Neutrophil (primary cell): ENCODE data around the gene NLRC5.
"Not testable (repeated sequence)": the region's sequence is repeated elsewhere in the genome, so short reads cannot be mapped to it uniquely, and the experiment has no call there.

ENCODE experiments used
- H3K27ac ChIP-seq: fragments of 200-600 bp; sonication (generic); 2 replicates; pipeline ENCODE4 v1.5.1; 2016; ENCODE audit warnings: mild to moderate bottlenecking, moderate library complexity
- H3K27me3 ChIP-seq: fragments of 200-600 bp; sonication (generic); 2 replicates; pipeline ENCODE4 v1.6.0; 2016; ENCODE audit warnings: mild to moderate bottlenecking
- H3K36me3 ChIP-seq: fragments of 200-600 bp; sonication (generic); 2 replicates; pipeline ENCODE4 v1.5.1; 2017
- H3K4me1 ChIP-seq, 2 experiments: fragments of 200-600 bp in 1 of 2; sonication (generic) in 1 of 2; 1 replicate in 1 of 2; 2 replicates in 1 of 2; pipeline versions ENCODE4 v1.5.1 to v1.6.1; 2013 to 2016; ENCODE audit warnings: low read depth in 1 of 2, low read length in 1 of 2, mild to moderate bottlenecking in 1 of 2, moderate library complexity in 1 of 2; ENCODE audit not compliant: control insufficient read depth in 1 of 2, insufficient read depth in 1 of 2
- H3K4me3 ChIP-seq, 2 experiments: fragments of 200-600 bp in 1 of 2; sonication (generic) in 1 of 2; 1 replicate in 1 of 2; 2 replicates in 1 of 2; pipeline ENCODE4 v1.5.1; 2013 to 2016; ENCODE audit warnings: low read depth in 1 of 2, low read length in 1 of 2, mild to moderate bottlenecking in 1 of 2, moderate library complexity in 1 of 2
- H3K9me3 ChIP-seq: fragments of 200-600 bp; sonication (generic); 2 replicates; pipeline ENCODE4 v1.5.1; 2016
- CTCF ChIP-seq: fragments of 200-600 bp; sonication (generic); IDR thresholded peaks from 2 replicates; pipeline ENCODE4 v1.5.1; 2016; ENCODE audit warnings: antibody characterized with exemption

Gene NLRC5

GRCh38 chr16:57003439-57004386, 14.4 kb downstream of the NLRC5 start:
- Histone ChIP-seq H3K9me3 (no peaks in the 10 kb centered on the region), H3K4me1 (peaks cover 21 to 32% of the 10 kb centered on the region in 2 experiments), H3K4me3 (no peak overlapping the region), H3K36me3 (peaks cover 17% of the 10 kb centered on the region), H3K27me3 (no peaks in the 10 kb centered on the region), H3K27ac (peak overlapping the region; percentile 71)
- TF ChIP-seq CTCF, result no peak

- peak overlapping the region; percentile 71 for H3K27ac ChIP-seq
These were observed 15.3 kb downstream of the NLRC5 start for GRCh38 chr16:57004387-57005250.

GRCh38 chr16:57005597-57005996, 16.2 kb downstream of the NLRC5 start:
- not testable (repeated sequence) for H3K27ac ChIP-seq, H3K9me3 ChIP-seq, H3K27me3 ChIP-seq, H3K4me3 ChIP-seq
- Histone ChIP-seq H3K36me3 (peaks cover 17% of the 10 kb centered on the region), H3K4me1 (peaks cover 21 to 29% of the 10 kb centered on the region in 2 experiments)

More at GRCh38 chr16:57004387-57005250, 15.3 kb downstream of the NLRC5 start:
- H3K9me3 ChIP-seq, result no peaks in the 10 kb centered on the region
- peaks cover 17% of the 10 kb centered on the region for H3K36me3 ChIP-seq
- H3K27me3 ChIP-seq, result no peaks in the 10 kb centered on the region
- TF ChIP-seq CTCF, result no peak
- H3K4me1 ChIP-seq, result peaks cover 21 to 32% of the 10 kb centered on the region in 2 experiments
- no peak overlapping the region for H3K4me3 ChIP-seq

- no peaks in the 10 kb centered on the region for H3K9me3 ChIP-seq
- H3K4me3 ChIP-seq, result no peak overlapping the region
- TF ChIP-seq CTCF, result no peak
- peaks cover 17% of the 10 kb centered on the region for H3K36me3 ChIP-seq
- peaks cover 21 to 24% of the 10 kb centered on the region in 2 experiments for H3K4me1 ChIP-seq
- H3K27me3 ChIP-seq, result no peaks in the 10 kb centered on the region
- H3K27ac ChIP-seq, result no peak overlapping the region
These were observed 17.7 kb downstream of the NLRC5 start for GRCh38 chr16:57007050-57007449.

GRCh38 chr16:57007530-57007929, 18.2 kb downstream of the NLRC5 start:
- H3K4me1 ChIP-seq, result peaks cover 21 to 24% of the 10 kb centered on the region in 2 experiments
- peaks cover 17% of the 10 kb centered on the region for H3K36me3 ChIP-seq
- no peak for TF ChIP-seq CTCF
- H3K27ac ChIP-seq, result no peak overlapping the region
- no peak overlapping the region for H3K4me3 ChIP-seq
- H3K9me3 ChIP-seq, result no peaks in the 10 kb centered on the region
- H3K27me3 ChIP-seq, result no peaks in the 10 kb centered on the region
